Activated gamma-delta T cell (primary cell): ENCODE measurements around the gene LDLRAD4.

Source experiments
- DNase-seq: peaks from one replicate; lab custom pipeline; 2025; lab: John Stamatoyannopoulos, UW

LDLRAD4 gene

DNA sequence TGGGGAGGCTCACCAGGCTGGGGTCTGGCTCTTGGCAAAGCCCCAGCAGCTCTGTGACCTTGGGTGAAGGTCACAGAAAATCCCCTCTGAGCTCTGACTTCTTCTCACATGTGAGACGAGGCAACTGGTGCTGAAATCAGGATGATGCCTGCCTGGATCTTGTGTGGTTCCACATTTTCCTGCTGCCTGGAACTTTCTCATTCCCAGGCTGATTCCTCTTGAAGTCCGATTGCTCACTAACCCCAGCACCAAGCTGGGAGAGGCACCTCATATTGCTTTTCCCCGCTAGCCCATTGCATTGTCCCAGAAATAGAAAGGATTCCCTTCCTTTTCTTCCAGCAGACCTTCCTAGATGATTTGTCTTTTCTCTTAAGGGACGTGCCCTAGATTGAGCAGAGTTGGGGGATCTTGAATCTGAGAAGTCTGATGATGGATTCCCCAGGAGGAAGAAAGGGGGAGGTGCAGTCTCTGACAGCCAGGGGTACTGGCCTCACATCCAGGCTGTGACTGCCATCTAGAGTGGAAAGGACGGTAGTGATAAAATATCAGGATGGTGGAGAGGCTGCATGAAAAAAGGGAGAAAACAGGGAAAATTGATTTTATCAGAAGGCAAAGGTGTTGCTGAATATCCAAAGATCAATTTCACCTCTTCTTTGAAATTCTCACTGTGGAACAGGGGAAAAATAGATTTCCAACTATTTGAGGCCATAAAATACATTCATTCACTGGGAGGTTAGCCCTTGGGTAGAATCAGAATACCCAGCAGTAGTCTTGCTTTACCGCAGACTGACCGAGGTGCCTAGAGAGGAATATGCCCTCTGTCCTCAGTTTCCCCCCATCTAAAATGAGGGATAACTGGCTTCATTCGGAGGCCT lies 411.5 kb downstream of the LDLRAD4 start:
- DNase-seq: no peak

DNA sequence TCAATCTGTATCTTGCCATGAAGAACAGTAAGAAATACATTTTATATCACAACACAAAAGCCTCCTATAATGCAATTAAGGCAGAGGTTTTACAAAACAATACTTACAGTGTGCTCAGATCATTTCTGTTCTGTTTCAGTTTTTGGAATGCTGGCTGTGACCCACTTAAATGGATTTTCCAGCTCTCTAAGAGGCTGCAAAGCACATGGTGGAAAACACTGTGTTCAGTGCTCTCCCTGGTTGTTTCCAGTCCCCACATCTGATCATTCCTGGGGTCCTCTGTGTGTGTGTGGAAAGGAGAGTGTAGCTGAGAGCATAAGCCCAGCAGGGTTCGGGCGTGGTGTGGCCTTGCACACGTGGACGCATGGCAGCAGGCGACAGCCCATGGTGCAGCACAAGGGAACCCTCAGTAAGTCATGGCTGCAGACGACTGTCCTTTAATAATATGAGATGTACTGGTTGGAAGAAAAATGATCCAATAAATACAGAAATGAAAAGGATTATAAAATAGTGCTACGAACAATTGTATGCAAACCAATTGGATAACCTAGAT lies 412.2 kb downstream of the LDLRAD4 start:
- no peak for DNase-seq

DNA sequence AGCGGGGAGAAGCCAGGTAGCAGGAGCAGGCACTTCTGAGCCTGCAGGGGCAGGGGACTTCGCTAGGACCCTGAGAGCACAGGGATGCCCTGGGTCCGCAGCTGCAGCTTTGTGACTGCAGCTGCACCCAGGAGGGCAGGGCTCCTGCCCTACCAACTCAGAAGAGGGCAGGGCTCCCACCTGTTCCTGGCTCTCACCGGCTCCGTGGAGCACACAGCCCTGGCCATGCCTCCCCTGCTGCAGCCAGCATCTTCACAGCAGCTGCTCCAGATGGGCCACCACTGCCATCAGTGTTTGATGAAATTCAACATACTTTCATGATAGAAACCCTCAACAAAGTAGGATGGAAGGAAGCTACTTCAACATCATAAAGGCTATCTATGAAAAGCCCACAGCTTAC lies 415.1 kb downstream of the LDLRAD4 start:
- no peak for DNase-seq

DNA sequence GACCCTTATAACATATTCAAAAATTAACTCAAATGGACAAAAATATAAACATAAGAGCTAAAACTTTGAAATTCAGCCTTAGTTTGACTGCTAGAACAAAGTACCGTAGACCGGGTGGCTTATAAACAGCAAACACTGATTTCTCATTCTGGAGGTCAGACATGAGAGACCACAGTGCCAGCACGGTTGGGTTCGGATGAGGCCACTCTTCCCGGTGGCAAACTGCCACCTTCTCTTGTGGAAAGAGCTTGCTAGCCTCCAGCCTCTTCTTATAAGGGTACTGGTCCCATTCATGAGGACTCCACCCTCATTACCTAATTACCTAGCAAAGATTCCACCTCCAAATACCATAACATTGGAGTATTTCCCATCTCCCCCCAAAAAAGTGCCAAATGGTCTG lies 416.5 kb downstream of the LDLRAD4 start:
- DNase-seq: no peak

DNA sequence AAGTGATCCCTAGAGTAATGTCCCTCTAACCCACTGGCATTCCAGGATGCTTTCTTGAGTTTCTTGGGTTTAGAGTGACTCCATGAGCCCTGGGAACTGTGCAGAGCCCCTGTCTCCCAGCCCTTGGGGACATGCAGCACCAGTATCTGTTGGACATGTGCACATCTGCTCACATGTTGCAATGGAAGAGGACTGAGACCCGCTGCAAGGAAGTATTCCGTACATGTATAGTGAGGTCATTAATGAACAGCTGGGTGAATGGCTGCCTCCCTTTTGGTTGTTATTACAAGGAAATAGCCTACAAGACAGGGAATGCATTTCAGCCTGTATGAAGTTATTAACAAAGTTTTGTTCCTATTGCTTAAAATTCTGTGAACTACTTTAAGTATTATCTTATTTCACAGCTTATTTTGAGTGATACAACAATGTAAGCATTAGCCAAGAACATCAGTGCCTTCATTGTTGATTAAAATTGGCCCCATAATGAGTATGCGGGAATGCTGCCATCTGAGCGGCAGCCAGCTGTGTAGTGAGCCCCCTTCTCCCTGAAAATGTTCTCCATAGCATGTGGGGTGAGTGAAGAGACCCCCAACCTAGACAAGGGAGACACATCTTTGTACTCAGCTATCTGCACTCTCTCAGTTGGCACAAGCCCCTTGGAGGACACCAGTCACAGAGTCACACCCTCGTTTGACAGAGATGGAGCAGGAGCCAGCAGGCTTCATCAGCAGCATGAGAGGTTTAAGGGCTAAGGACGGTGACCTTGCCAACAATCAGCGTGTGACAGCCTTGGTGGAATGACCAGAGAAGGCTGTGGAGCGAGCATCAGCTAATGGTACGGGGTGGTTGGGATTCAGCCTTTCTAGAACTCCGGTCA lies 420.4 kb downstream of the LDLRAD4 start:
- DNase-seq: no peak

DNA sequence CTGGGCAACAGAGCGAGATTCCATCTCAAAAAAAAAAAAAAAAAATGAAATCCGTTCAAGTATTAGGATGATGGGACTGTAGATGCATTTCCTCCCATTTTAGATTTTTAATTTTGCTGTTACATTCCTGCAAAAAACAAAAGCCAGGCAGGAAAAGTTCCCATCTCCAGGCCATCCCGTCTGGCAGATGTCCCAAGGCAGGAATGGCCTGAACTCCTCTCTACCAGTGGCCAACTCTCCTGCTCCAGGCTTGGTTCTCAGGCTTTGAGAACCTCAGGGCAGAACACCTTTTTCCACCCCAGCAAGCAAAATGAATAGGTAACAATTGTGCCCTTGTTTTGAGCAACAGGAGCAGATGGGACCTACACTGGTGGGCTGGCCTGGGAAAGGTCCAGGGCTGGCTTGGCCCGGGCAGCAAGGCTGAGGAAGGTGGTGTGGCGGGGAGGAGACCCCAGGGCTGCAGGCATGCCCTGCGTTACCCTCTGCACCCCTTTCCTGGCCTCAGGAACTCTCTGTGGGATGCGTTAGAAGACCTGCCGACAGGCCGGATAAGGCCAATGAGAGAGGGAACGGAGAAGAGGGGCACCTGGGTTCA lies 421.8 kb downstream of the LDLRAD4 start:
- no peak for DNase-seq

DNA sequence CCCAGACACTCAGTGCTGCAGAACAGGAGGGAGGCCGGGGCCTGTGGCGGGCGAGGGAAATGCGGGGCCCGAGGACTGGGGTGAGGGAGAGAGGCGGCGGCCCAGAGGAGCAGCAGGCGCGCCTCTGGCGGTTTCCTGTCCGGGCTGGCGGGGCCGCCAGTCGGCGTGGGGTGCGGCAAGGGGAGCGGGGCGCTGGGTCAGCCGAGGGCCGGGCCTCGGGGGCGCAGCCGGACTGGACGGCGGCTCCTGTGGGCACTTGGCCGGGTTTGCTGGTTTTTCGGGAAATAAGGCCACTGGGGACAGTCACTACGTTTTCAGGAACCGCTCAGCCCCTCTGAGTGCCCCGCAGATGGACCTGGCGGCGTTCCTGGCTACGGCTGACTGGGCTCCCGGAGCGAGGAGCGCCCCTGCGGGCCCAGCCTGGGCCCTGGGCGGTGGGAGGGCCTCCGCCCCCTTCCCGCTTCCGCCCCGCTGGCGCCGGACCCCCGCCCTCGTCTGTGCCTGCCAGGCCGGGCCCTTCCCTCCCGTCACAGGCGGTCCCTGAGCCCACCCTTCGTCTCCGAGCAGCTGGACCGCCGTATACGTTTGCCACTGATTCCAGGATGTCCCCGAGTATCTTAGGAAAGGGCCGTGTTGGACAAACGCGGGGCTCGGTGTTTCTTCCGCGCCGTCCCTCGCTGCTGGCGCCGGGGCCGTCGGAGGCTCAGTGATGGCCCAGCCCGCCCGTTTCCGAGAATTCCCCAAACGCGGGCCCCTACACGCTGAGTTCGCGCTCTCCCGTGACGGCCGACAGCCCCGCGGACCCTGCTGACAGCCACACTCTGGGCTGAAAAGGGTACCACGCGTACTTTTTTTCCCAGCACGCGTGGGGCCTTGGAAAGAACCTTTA lies 423.2 kb downstream of the LDLRAD4 start:
- DNase-seq: no peak

DNA sequence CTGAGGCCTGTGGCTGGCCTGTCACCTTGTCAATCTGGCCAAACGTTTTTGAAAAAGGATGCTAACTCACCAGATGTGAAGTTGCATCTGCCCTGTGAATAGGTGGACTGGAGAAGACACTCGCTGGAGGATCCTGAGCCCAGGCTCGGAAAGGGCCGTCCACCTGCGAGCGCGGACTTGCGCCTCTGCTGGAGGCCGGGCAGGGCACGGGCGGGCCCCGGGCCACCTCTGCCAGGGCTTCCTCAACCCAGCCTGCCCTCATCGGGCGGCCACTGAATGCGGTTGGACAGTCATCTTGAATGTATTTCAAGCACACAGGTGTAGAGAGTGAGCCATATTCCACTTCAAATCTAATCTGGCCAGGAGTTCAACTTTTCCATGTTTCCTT lies 423.9 kb downstream of the LDLRAD4 start:
- DNase-seq: no peak

DNA sequence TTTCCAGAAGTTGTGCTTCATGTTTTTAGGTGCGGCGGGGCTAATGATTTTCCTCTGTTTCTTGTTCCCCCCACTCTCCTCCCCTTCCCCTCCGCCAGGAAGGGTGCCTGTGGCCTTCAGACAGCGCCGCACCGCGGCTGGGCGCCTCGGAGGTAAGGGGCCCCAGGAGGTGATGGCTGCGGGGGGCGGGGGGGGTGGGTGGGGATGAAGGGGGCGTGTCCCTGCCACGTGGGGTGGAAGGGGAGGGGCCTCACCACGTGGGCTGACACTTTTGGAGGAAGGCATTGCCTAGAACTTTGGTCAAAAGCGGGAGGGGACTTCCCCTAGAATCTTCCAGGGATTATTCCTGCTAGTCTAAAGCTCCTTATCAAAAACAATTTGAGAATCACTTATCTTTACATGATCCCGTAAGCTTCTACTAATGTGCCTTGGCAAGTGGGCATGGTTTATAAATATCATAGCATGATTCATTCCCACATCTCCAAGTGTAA lies 424.7 kb downstream of the LDLRAD4 start:
- no peak for DNase-seq

DNA sequence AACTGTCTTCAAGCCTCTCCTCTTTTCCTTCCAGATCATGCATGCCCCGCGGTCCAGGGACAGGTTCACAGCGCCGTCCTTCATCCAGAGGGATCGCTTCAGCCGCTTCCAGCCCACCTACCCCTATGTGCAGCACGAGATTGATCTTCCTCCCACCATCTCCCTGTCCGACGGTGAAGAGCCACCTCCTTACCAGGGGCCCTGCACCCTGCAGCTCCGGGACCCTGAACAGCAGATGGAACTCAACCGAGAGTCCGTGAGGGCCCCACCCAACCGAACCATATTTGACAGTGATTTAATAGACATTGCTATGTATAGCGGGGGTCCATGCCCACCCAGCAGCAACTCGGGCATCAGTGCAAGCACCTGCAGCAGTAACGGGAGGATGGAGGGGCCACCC lies 426.5 kb downstream of the LDLRAD4 start:
- no peak for DNase-seq

DNA sequence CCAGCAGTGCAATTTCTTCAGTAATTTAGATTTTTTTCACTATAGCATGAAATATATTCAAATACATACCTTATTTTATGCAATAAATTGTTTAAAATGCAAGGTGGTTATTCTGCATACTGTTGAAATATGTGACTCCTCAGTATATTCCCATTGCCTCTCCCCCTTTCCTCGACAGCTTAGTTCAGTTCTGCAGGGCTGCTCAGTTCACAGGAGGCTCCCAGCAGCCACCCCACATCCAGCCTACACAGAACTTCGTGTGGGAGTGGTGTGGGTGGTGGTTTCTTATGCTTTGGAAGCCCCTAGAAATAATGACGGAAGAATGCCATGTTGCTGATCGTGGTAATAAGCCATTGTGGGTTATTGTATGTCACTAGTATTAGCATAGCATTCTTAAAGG lies 428.1 kb downstream of the LDLRAD4 start:
- DNase-seq: no peak

DNA sequence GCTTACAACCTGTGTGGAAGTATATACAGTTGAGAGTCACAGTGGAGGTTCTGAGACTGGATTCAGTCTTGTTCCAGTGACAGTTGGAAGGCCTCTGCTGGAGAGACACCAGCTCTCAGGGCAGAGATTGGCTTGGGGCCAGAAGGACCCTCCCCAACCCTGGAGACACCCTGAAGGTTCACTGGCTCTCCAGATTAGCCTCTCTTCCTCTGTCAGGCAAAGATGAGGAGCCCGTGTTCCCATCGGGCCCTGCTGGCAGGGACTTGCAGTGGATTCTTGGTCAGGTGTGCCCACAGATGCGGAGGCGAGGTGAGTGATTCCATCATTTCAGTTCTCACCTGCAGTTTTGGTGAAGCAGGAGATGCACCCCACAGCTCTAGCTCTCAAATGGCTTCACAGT lies 429.2 kb downstream of the LDLRAD4 start:
- DNase-seq: no peak

DNA sequence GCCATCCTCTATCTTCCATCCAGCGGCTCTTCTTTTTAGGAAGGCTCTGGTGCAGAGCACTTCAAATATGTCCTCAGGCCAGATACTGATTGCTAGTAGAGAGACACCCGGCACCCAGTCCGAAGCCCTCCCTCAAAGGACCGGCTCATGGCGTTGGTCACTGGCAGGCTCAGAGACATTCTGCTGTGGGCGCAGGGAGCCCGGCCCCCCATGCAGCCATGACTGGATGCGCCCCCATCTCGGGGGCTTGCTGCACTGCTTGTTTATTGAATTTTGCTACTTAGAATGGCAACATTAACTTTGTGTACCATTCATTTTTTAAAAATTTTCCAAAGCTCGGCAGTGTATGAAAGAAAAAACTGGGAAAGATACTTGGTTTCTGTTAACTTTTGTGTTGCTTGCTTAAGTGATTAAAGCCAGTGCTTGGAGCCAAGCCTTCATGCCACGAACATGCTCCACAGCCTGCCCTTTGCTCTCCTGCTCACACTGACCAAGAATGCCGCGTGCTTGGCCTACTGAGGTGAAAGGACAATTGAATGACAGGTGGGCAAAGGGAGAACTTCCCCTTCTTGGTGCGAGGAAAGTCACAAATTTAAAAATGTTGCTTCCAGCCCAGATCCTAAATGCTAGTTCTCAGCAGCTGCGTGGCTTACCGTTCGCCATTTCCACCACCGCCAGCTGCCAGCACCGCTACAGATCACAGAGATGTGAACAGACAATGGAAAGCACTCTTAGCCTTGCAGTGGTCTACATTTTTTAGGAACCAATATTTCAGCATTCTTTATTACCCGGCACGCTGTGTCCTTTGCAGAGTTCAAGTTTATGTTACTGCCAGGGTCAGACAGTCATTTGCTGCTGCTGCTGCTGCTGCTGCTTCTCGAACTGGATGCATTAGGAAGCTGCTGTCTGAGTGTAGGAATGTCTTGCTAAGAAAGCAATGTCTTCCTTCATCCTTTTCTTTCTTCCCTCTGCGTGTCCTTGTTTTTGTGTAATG lies 431.1 kb downstream of the LDLRAD4 start:
- DNase-seq: no peak

DNA sequence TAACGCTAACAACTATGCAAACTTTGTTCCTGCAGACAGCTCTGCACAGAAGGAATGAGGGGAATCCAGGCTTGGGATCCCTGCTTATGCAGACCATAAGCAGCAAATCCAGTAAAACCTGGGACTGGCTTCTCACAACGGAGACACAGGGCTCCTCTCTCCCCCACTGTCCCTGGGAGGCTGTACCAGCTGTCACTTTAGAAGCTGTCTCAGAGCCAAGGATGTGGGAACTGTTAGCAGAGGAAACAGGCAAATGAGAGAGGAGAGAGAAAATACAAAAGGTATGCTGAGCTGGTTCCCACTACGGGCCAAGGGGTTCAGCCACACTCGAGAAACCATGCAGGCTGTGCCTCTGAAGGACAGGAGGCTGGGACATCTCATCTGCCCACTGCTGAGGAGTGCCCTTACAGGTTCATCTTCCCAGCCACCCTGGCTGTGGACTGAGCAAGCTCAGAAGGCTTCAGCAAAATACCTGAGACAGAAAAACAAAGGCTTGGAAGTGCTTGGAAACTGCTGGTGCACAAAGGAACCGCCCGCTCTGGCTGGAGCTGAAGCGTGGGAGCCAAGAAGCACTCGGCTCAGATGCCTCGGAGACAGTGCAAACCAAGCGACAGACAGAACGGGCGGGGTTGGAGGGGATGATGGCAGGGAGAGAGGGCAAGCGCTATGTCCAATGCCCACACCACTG lies 435.3 kb downstream of the LDLRAD4 start:
- DNase-seq: no peak

DNA sequence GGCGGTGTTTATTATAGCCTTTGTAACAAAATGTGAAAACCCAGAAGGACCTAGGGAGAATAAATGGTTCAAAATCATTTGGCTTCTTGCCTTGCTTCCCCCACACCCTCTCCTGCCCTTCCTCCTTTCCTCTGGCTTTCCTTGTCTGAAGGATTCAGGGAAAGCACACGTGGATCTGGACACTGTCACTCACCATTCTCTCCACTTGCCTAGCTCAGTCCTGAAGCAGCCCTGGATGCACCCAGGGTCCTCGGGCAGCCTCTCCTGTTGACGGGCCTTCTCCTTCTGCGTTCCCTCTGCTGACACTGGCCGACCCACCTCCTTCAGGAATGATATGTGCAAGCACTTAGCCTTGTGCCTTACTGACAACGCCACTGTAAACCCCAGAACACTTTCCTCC lies 439.4 kb downstream of the LDLRAD4 start:
- no peak for DNase-seq

DNA sequence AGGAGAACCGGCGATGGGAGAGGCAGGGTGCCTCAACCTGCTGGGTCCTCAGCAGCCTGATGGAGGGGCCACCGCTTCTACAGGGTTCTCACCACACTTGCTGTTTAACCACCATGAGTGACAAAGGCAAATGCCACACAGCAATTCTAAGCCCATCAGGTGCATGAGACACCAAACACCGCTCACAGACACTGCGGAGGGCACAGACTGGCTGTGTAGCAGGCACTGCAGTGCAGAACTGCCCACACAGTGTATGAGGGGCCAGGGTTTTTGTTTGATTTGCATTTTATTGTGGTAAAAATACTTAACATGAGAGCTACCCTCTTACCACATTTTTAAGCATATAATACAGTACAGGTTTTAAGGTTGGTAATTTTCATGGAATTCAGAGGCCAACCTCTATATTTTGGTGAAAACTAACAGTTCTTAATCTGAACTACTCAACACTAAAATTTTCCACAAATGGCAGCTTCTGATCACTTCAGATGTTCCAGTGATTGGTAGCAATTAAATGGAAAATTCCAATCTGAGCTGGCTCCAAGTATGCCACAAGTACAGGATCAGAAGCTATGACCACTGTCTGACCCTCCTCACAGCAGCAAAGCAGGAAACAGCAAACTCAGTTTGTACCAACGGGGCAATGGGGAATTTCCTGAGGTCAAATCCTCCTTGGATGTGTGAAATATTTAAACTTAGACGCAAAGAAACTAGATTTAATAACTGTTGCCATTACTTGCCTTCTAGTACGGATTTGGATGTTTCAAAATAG lies 440.1 kb downstream of the LDLRAD4 start:
- DNase-seq: no peak

DNA sequence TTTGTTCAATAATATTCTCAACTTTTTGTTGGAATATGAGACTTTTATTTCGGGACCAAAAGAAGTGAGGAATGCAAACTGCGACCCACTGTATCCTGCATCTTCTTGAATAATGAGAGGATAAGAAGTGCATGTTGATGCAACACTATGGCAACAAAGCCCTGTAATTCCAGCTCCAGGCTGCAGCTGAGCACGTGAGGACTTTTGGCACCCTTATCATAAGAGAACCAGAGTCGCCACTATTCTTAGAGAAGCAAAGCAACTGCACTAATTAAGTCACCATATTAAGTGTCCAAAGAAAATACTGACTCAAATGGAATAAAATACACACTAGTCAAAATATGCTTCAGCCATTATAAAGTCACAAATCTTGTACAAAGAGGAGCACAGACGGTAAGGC lies 441.9 kb downstream of the LDLRAD4 start:
- DNase-seq: no peak

DNA sequence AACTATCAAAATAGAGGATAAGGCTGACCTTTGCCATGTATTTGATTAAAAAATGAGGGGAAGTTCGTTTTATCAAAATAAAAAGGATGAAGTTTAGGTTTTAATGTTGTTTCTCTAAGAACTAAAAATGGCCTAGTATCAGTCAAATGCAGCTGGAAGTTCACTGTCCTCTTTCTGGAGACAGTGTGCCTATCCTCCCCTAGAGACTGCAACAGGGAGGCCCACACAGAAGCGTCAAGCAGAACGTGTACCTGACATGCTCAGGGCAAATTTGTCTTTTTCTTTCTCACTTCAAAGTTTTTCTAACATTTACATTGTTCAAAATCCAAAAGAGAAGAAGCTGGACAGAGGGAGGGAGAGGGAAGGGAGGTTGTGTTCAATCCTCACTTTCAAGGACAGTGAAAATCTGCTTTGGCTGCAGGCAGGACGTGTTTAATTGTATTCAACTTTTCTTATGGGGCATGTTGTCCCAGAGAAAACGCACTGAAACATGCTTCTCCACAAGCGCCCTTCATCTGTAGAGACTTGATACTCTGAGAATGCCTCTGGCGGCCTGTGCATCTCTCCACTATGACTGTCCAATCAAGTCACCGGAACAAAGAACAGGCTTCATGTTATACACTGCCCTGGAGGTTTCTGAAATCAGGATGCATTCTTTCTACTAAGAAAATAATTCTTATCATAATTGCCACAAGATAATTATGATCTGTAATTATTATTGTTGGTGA lies 442.7 kb downstream of the LDLRAD4 start:
- DNase-seq: no peak
